ENCODE measurements around the gene ZRANB3. TPM values are rescaled to one million over a fixed set of nuclear protein-coding genes. Genes with fewer than 3 reads are reported as not detected.
"Not testable (repeated sequence)": the region's sequence is repeated elsewhere in the genome, so short reads cannot be mapped to it uniquely, and the experiment has no call there.

The ZRANB3 gene
- total and polyA plus RNA-seq, 12 donors = 0.66 to 5.7 (median 2.2) TPM

DNA sequence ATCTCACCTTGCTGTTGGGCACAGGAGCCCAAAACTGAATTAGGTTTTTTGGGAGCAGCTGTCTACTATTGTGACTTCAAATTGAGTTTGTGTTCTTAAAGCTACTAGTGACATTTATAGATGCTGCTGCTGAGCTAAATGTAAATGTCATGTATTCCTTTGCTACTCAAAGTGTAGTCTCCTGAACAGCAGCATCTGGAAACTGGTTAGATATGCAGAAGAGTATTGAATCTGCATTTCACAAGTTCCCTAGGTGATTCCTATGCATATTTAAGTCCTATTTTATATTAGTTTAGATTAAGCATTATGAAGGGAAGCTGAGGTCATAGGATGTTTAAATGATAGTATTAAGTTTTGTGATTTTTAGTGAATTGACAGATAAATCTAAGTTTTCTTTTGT, 411.4 kb downstream of the ZRANB3 start:
- peaks cover 0 to 19% (median 0%) of the 10 kb centered on the region in 11 donors for H3K9me3 ChIP-seq
- no peak overlapping the region for H3K4me3 ChIP-seq
- ATAC-seq = no peak
- H3K36me3 ChIP-seq = peaks cover 0 to 78% (median 5%) of the 10 kb centered on the region in 9 donors
- no peaks in the 10 kb centered on the region for H3K27me3 ChIP-seq
- H3K27ac ChIP-seq = no peak overlapping the region
- intact Hi-C loops (cut with DNase I) = loop anchor here in 1 of 10 donors (10.0 kb wide), 1 partner anchor 65 kb away; the partner anchor contains the start of gene RAB3GAP1
- TF ChIP-seq, protein P1, sequence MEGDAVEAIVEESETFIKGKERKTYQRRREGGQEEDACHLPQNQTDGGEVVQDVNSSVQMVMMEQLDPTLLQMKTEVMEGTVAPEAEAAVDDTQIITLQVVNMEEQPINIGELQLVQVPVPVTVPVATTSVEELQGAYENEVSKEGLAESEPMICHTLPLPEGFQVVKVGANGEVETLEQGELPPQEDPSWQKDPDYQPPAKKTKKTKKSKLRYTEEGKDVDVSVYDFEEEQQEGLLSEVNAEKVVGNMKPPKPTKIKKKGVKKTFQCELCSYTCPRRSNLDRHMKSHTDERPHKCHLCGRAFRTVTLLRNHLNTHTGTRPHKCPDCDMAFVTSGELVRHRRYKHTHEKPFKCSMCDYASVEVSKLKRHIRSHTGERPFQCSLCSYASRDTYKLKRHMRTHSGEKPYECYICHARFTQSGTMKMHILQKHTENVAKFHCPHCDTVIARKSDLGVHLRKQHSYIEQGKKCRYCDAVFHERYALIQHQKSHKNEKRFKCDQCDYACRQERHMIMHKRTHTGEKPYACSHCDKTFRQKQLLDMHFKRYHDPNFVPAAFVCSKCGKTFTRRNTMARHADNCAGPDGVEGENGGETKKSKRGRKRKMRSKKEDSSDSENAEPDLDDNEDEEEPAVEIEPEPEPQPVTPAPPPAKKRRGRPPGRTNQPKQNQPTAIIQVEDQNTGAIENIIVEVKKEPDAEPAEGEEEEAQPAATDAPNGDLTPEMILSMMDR (IDR thresholded peaks at IDR 0.05) = no peak
- no peak for DNase-seq
- peaks cover 0 to 5% (median 0%) of the 10 kb centered on the region in 9 donors for H3K4me1 ChIP-seq

DNA sequence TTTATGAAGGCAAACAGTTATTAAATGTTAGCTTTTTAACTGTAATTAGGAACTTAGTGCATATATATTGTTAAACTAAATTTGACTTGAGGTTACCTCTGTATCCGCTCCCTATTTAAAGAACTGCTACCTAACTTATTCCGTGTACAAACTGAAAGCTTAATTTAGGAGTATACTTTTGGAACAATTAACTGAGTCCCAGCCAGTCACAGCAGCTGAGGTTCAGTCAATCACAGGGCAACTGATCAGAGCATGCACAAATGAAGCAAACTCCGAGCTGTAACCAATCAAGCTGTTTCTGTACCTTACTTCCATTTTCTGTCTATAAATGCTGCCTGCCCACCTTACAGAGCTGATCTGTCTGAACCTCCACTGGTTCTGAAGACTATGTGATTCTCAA, 417.7 kb downstream of the ZRANB3 start:
- Histone ChIP-seq H3K27ac (no peak overlapping the region), H3K4me1 (no peaks in the 10 kb centered on the region), H3K9me3 (peaks cover 0 to 18% (median 0%) of the 10 kb centered on the region in 11 donors), H3K36me3 (peaks cover 0 to 60% (median 15%) of the 10 kb centered on the region in 9 donors), H3K27me3 (no peaks in the 10 kb centered on the region), H3K4me3 (no peak overlapping the region)
- TF ChIP-seq, protein P1 (IDR thresholded peaks at IDR 0.05) = no peak
- DNase-seq (no peak), ATAC-seq (no peak)
- intact Hi-C loops (cut with DNase I) = loop anchor here in 1 of 10 donors (10.0 kb wide), 1 partner anchor 59 kb away; the partner anchor contains the start of gene RAB3GAP1
- WGBS, 2 donors = 92 to 93% methylated on average over 3 of the region's 3 CpGs

DNA sequence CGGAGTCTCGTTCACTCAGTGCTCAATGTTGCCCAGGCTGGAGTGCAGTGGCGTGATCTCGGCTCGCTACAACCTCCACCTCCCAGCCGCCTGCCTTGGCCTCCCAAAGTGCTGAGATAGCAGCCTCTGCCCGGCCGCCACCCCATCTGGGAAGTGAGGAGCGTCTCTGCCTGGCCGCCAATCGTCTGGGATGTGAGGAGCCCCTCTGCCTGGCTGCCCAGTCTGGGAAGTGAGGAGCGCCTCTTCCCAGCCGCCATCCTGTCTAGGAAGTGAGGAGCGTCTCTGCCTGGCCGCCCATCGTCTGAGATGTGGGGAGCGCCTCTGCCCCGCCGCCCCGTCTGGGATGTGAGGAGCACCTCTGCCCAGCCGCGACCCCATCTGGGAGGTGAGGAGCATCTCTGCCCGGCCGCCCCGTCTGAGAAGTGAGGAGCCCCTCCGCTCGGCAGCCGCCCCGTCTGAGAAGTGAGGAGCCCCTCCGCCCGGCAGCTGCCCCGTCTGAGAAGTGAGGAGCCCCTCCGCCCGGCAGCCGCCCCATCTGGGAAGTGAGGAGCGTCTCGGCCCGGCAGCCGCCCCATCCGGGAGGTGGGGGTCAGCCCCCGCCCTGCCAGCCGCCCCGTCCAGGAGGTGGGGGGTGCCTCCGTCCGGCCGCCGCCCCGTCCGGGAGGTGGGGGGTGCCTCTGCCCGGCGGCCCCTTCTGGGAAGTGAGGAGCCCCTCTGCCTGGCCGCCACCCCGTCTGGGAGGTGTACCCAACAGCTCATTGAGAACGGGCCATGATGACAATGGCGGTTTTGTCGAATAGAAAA, 425.3 kb downstream of the ZRANB3 start:
- Histone ChIP-seq H3K4me1 (peaks cover 0 to 11% (median 0%) of the 10 kb centered on the region in 9 donors), H3K36me3 (peaks cover 0 to 38% (median 4%) of the 10 kb centered on the region in 9 donors), H3K9me3 (peaks cover 0 to 17% (median 0%) of the 10 kb centered on the region in 11 donors)
- intact Hi-C loops (cut with DNase I); DNase-seq; H3K4me3 ChIP-seq; H3K27me3 ChIP-seq; ATAC-seq; H3K27ac ChIP-seq: not testable (repeated sequence)
- WGBS, 2 donors = 97 to 98% methylated on average over 35 to 44 of the region's 56 CpGs

DNA sequence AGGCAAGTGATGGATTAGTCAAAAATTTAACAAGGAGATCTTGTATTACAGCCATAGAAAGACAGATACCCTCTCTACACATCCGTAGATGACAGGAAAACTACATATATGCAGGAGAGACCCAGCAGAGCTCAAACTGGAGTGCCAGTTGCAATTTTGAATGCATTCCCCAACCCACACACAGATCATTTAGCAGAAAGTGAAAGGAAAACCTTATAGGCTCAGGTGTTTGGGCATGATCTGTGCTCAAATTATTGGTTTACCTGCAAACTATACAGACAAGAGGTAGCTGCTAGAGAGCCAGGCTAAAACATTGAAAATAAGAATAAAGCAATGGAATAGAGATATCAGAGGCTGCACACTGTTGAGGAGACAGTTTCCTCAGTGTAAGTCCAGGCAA, 427.2 kb downstream of the ZRANB3 start:
- H3K27ac ChIP-seq = no peak overlapping the region
- peaks cover 0 to 20% (median 9%) of the 10 kb centered on the region in 9 donors for H3K4me1 ChIP-seq
- WGBS, 2 donors = 100% methylated on average over 1 of the region's 1 CpG
- DNase-seq = no peak
- intact Hi-C loops (cut with DNase I) = no loop called here
- H3K36me3 ChIP-seq = peaks cover 0 to 33% (median 4%) of the 10 kb centered on the region in 9 donors
- no peaks in the 10 kb centered on the region for H3K27me3 ChIP-seq
- H3K4me3 ChIP-seq = no peak overlapping the region
- H3K9me3 ChIP-seq = peaks cover 0 to 17% (median 0%) of the 10 kb centered on the region in 11 donors
- TF ChIP-seq, protein P1 (IDR thresholded peaks at IDR 0.05) = no peak
- ATAC-seq = no peak
